ENCODE measurements around the gene VRK1. TPM values are rescaled to one million over a fixed set of nuclear protein-coding genes. Genes with fewer than 3 reads are reported as not detected.
"Not testable (repeated sequence)": the region's sequence is repeated elsewhere in the genome, so short reads cannot be mapped to it uniquely, and the experiment has no call there.

The VRK1 gene
- total RNA-seq, 1 donor from 2014 or later = 16.1 TPM

GRCh38 chr14:96883974-96884373 is 86.8 kb downstream of the VRK1 start:
- DNase-seq (ENCODE audit: low read depth) = not testable (repeated sequence)

GRCh38 chr14:96888158-96888557 is 91.0 kb downstream of the VRK1 start:
- DNase-seq (ENCODE audit: low read depth) = no peak

GRCh38 chr14:96888593-96888992 is 91.4 kb downstream of the VRK1 start:
- no peak for DNase-seq (ENCODE audit: low read depth)

- DNase-seq (ENCODE audit: low read depth) = no peak
Observed at GRCh38 chr14:96889091-96889490, 91.9 kb downstream of the VRK1 start.

GRCh38 chr14:96893966-96894622 is 96.9 kb downstream of the VRK1 start:
- no peak for DNase-seq (ENCODE audit: low read depth)

GRCh38 chr14:96894966-96895365 is 97.8 kb downstream of the VRK1 start:
- peak; percentile 13 for DNase-seq (ENCODE audit: low read depth)

- no peak for DNase-seq (ENCODE audit: low read depth)
Observed at GRCh38 chr14:96895658-96896271, 98.6 kb downstream of the VRK1 start.

GRCh38 chr14:96897184-96897583 is 100.0 kb downstream of the VRK1 start:
- no peak for DNase-seq (ENCODE audit: low read depth)

- no peak for DNase-seq (ENCODE audit: low read depth)
Observed at GRCh38 chr14:96901227-96901626, 104.0 kb downstream of the VRK1 start.

- no peak for DNase-seq (ENCODE audit: low read depth)
Observed at GRCh38 chr14:96902004-96902403, 104.8 kb downstream of the VRK1 start.

- DNase-seq (ENCODE audit: low read depth) = no peak
Observed at GRCh38 chr14:96903444-96904023, 106.4 kb downstream of the VRK1 start.

- peak; percentile 76 for DNase-seq (ENCODE audit: low read depth)
Observed at GRCh38 chr14:96904201-96904600, 107.0 kb downstream of the VRK1 start.

GRCh38 chr14:96905065-96905464 is 107.9 kb downstream of the VRK1 start:
- DNase-seq (ENCODE audit: low read depth) = no peak

GRCh38 chr14:96905825-96906224 is 108.6 kb downstream of the VRK1 start:
- no peak for DNase-seq (ENCODE audit: low read depth)

GRCh38 chr14:96906434-96906833 is 109.3 kb downstream of the VRK1 start:
- no peak for DNase-seq (ENCODE audit: low read depth)

GRCh38 chr14:96909841-96910364 is 112.7 kb downstream of the VRK1 start:
- no peak for DNase-seq (ENCODE audit: low read depth)

GRCh38 chr14:96911499-96912149 is 114.4 kb downstream of the VRK1 start:
- no peak for DNase-seq (ENCODE audit: low read depth)

GRCh38 chr14:96914571-96915128 is 117.5 kb downstream of the VRK1 start:
- DNase-seq (ENCODE audit: low read depth) = no peak

GRCh38 chr14:96915478-96915877 is 118.3 kb downstream of the VRK1 start:
- no peak for DNase-seq (ENCODE audit: low read depth)

- no peak for DNase-seq (ENCODE audit: low read depth)
Observed at GRCh38 chr14:96916751-96917150, 119.6 kb downstream of the VRK1 start.

GRCh38 chr14:96917442-96917963 is 120.3 kb downstream of the VRK1 start:
- no peak for DNase-seq (ENCODE audit: low read depth)

- DNase-seq (ENCODE audit: low read depth) = no peak
Observed at GRCh38 chr14:96920023-96920422, 122.8 kb downstream of the VRK1 start.
